Neural cell (in vitro differentiated cells): Measurements from ENCODE around the gene LLPH. TPM values are rescaled to one million over a fixed set of nuclear protein-coding genes. Genes with fewer than 3 reads are reported as not detected.

Source experiments
- H2AFZ ChIP-seq: fragments of 200-600, 300-800 bp; sonication (generic), shearing (Covaris generic); 2 replicates; pipeline ENCODE4 v1.6.0; 2014; ENCODE audit warnings: low read depth, mild to moderate bottlenecking, antibody characterized with exemption, low read length, moderate library complexity
- H3F3A ChIP-seq: fragments of 200-600 bp; shearing (Covaris generic); 2 replicates; pipeline ENCODE4 v1.6.1; 2016; ENCODE audit warnings: mild to moderate bottlenecking, moderate library complexity, mixed read lengths, antibody characterized with exemption, low read length; ENCODE audit not compliant: insufficient read depth, poor library complexity, severe bottlenecking
- H3K27ac ChIP-seq: fragments of 200-600, 300-800 bp; sonication (generic), shearing (Covaris generic); 2 replicates; pipeline ENCODE4 v1.5.1; 2014; ENCODE audit warnings: mild to moderate bottlenecking, low read length, moderate library complexity
- H3K27me3 ChIP-seq: fragments of 300-800, 200-600 bp; sonication (generic), shearing (Covaris generic); 2 replicates; pipeline ENCODE4 v1.6.0; 2014; ENCODE audit warnings: mild to moderate bottlenecking, low read depth, low read length, moderate library complexity; ENCODE audit not compliant: insufficient read depth
- H3K36me3 ChIP-seq: fragments of 300-800, 200-600 bp; sonication (generic), shearing (Covaris generic); 2 replicates; pipeline ENCODE4 v1.5.1; 2014; ENCODE audit warnings: mild to moderate bottlenecking, antibody characterized with exemption, low read length, moderate library complexity; ENCODE audit not compliant: insufficient read depth
- H3K4me2 ChIP-seq: fragments of 300-800, 200-600 bp; sonication (generic), shearing (Covaris generic); 2 replicates; pipeline ENCODE4 v1.6.0; 2014; ENCODE audit warnings: mild to moderate bottlenecking, low read length
- H3K4me3 ChIP-seq: fragments of 300-800, 200-600 bp; sonication (generic), shearing (Covaris generic); 2 replicates; pipeline ENCODE4 v1.5.1; 2014; ENCODE audit warnings: mild to moderate bottlenecking, low read length, moderate library complexity
- H3K79me2 ChIP-seq: fragments of 200-600 bp; shearing (Covaris generic); replicated peaks from 2 replicates; pipeline ENCODE4 v1.6.0; 2014; ENCODE audit warnings: mild to moderate bottlenecking, low read length, moderate library complexity; ENCODE audit not compliant: insufficient read depth
- H3K9ac ChIP-seq: fragments of 300-800, 200-600 bp; sonication (generic), shearing (Covaris generic); 2 replicates; pipeline ENCODE4 v1.6.1; 2016; ENCODE audit warnings: mild to moderate bottlenecking, low read length, mixed read lengths
- H3K9me2 ChIP-seq: fragments of 200-600 bp; shearing (Covaris generic); 2 replicates; pipeline ENCODE4 v1.6.1; 2016; ENCODE audit warnings: mild to moderate bottlenecking, low read length, mixed read lengths; ENCODE audit not compliant: insufficient read depth
- H3K9me3 ChIP-seq: fragments of 200-600, 300-800 bp; sonication (generic), shearing (Covaris generic); 2 replicates; pipeline ENCODE4 v1.6.1; 2016; ENCODE audit warnings: mild to moderate bottlenecking, mixed run types, low read length, moderate library complexity, mixed read lengths
- H4K20me1 ChIP-seq: fragments of 200-600 bp; shearing (Covaris generic); 2 replicates; pipeline ENCODE4 v1.6.1; 2016; ENCODE audit warnings: mild to moderate bottlenecking, mixed run types; ENCODE audit not compliant: insufficient read depth
- EP300 ChIP-seq: fragments of 450-650 bp; conservative IDR thresholded peaks from 2 replicates; pipeline ENCODE4 v1.6.1; 2014; ENCODE audit warnings: antibody characterized with exemption, mild to moderate bottlenecking, moderate library complexity; ENCODE audit not compliant: poor library complexity, severe bottlenecking
- EZH2 ChIP-seq: fragments of 200-600, 300-800 bp; shearing (Covaris generic), sonication (generic); IDR thresholded peaks from 2 replicates; pipeline ENCODE4 v1.6.1; 2014; ENCODE audit warnings: antibody characterized with exemption, low read length, borderline replicate concordance, mild to moderate bottlenecking; ENCODE audit not compliant: insufficient read depth, poor library complexity, severe bottlenecking
- MXI1 ChIP-seq: fragments of 450-650 bp; conservative IDR thresholded peaks from 2 replicates; pipeline ENCODE4 v1.6.1; 2014; ENCODE audit warnings: antibody characterized with exemption, mild to moderate bottlenecking; ENCODE audit not compliant: poor library complexity, severe bottlenecking
- POLR2AphosphoS5 ChIP-seq: IDR thresholded peaks from 2 replicates; pipeline ENCODE4 v1.6.1; 2012
- RAD21 ChIP-seq: fragments of 450-650 bp; conservative IDR thresholded peaks from 2 replicates; pipeline ENCODE4 v1.6.1; 2014; ENCODE audit warnings: antibody characterized with exemption, mild to moderate bottlenecking, moderate library complexity
- REST ChIP-seq: IDR thresholded peaks from 2 replicates; pipeline ENCODE4 v1.6.1; 2012; ENCODE audit warnings: borderline replicate concordance
- SMC3 ChIP-seq: fragments of 450-650 bp; conservative IDR thresholded peaks from 2 replicates; pipeline ENCODE4 v1.6.1; 2014; ENCODE audit warnings: antibody characterized with exemption, mild to moderate bottlenecking, moderate library complexity; ENCODE audit not compliant: poor library complexity
- TAF1 ChIP-seq: IDR thresholded peaks from 2 replicates; pipeline ENCODE4 v1.6.1; 2012; ENCODE audit warnings: low read depth
- polyA plus RNA-seq: library from polyadenylated mRNA; depleted of rRNA; stranded (reverse); fragments of >200 nt; gene quantifications from 2 replicates; pipeline ENCODE4 v1.2.3, GENCODE V29; 2014
- TF ChIP-seq, protein P1 (sequence below): fragments of 450-650 bp; IDR thresholded peaks from 2 replicates; pipeline ENCODE4 v1.5.1; 2014; ENCODE audit warnings: antibody characterized with exemption, mild to moderate bottlenecking, moderate library complexity; ENCODE audit not compliant: poor library complexity, severe bottlenecking

LLPH gene
- polyA plus RNA-seq, 1 donor from 2014 or later: 4.6 TPM

DNA sequence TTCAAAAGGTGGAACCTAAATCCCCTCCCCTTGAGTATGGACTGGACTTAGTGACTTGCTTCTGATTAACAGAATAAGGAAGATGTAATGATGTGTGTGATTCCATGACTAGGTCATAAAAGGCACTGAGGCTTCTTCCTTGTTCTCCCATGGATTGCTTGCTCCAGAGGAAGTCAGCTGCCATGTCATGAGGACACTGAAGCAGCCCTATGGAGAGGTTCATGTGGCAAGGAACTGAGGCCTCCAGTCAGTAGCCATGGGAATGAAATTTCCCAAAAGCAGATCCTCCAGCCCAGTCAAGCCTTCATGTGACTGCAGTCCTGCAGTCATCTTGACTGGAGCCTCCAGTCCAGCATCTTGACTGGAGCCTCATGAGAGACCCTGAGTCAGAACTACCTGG is 28.6 kb upstream of the LLPH start:
- peaks cover 4% of the 10 kb centered on the region for H3K9me3 ChIP-seq
- H2AFZ ChIP-seq: no peak overlapping the region
- H4K20me1 ChIP-seq: no peaks in the 10 kb centered on the region
- no peak overlapping the region for H3K27ac ChIP-seq
- TF ChIP-seq, protein P1, sequence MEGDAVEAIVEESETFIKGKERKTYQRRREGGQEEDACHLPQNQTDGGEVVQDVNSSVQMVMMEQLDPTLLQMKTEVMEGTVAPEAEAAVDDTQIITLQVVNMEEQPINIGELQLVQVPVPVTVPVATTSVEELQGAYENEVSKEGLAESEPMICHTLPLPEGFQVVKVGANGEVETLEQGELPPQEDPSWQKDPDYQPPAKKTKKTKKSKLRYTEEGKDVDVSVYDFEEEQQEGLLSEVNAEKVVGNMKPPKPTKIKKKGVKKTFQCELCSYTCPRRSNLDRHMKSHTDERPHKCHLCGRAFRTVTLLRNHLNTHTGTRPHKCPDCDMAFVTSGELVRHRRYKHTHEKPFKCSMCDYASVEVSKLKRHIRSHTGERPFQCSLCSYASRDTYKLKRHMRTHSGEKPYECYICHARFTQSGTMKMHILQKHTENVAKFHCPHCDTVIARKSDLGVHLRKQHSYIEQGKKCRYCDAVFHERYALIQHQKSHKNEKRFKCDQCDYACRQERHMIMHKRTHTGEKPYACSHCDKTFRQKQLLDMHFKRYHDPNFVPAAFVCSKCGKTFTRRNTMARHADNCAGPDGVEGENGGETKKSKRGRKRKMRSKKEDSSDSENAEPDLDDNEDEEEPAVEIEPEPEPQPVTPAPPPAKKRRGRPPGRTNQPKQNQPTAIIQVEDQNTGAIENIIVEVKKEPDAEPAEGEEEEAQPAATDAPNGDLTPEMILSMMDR: no peak
- TF ChIP-seq REST (no peak), SMC3 (no peak), MXI1 (no peak), TAF1 (no peak), POLR2AphosphoS5 (no peak), RAD21 (no peak)
- H3K4me2 ChIP-seq: no peak overlapping the region
- no peak overlapping the region for H3K4me3 ChIP-seq
- no peaks in the 10 kb centered on the region for H3F3A ChIP-seq
- H3K27me3 ChIP-seq: no peaks in the 10 kb centered on the region
- H3K9ac ChIP-seq: no peak overlapping the region
- no peaks in the 10 kb centered on the region for H3K36me3 ChIP-seq
- H3K9me2 ChIP-seq: no peaks in the 10 kb centered on the region
- H3K79me2 ChIP-seq: no peaks in the 10 kb centered on the region

DNA sequence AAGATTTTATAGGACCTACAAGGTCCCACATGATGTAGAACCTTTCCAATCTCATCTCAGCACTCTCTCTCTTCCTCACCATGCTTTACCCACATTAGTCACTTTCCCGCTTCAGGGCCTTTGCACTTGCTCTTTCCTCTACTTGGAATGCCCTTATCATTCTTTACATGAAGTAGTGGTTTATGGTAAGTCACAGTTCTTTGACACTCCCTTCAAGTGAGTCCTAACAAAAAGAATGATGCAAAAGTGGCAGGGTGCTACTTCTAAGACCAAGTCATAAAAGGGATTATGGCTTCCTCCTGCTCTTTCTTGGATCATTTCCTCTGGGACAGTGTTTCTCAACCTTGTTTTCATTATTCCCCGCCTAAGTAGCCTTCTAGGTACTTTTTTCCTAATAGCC is 26.1 kb upstream of the LLPH start:
- no peaks in the 10 kb centered on the region for H3K79me2 ChIP-seq
- no peaks in the 10 kb centered on the region for H3K9me2 ChIP-seq
- no peaks in the 10 kb centered on the region for H3F3A ChIP-seq
- no peak overlapping the region for H3K27ac ChIP-seq
- no peak overlapping the region for H3K4me2 ChIP-seq
- H4K20me1 ChIP-seq: no peaks in the 10 kb centered on the region
- H2AFZ ChIP-seq: no peak overlapping the region
- no peaks in the 10 kb centered on the region for H3K36me3 ChIP-seq
- H3K27me3 ChIP-seq: no peaks in the 10 kb centered on the region
- H3K9me3 ChIP-seq: peaks cover 4% of the 10 kb centered on the region
- no peak overlapping the region for H3K4me3 ChIP-seq
- no peak overlapping the region for H3K9ac ChIP-seq
- TF ChIP-seq REST: no peak
- no peak for TF ChIP-seq POLR2AphosphoS5
- no peak for TF ChIP-seq RAD21
- TF ChIP-seq, protein P1: no peak
- TF ChIP-seq EP300: no peak
- TF ChIP-seq EZH2: no peak
- TF ChIP-seq MXI1: no peak
- TF ChIP-seq TAF1: no peak
- no peak for TF ChIP-seq SMC3
